HFF-Myc (cell line): ENCODE results near the gene MT1H.

ENCODE experiments used
- DNase-seq: peaks from one replicate; pipeline ENCODE4 v3.0.0-alpha.2; 2011; ENCODE audit warnings: low read depth; ENCODE audit errors: extremely low read depth
- H3K4me3 ChIP-seq: replicated peaks from 2 replicates; pipeline ENCODE4 v1.5.1; 2011; ENCODE audit warnings: low read depth, mild to moderate bottlenecking, control low read depth, low read length
- TF ChIP-seq, protein P1 (sequence below): IDR thresholded peaks from 2 replicates; pipeline ENCODE4 v1.5.1; 2012; ENCODE audit warnings: mild to moderate bottlenecking, low read depth, low read length, control low read depth; ENCODE audit errors: missing control alignments

Gene MT1H

DNA sequence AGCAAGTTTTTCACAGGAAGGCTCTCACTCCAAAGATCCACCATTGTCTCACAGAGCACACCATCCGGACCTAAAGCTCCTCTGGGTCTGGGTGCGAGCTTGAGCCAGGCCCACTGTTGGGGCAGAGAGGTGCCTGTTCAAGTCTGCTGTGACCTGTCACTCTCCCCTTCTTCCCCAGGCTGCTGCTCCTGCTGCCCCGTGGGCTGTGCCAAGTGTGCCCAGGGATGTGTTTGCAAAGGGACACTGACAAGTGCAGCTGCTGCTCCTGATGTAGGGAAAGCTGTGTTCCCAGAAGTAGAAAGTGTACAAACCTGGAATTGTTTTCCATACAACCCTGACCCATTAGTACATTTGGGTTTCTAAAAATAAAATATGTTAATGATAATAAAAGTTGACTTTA, 7.9 kb downstream of the MT1H start:
- DNase-seq: no peak
- no peak overlapping the region for H3K4me3 ChIP-seq
- TF ChIP-seq, protein P1, sequence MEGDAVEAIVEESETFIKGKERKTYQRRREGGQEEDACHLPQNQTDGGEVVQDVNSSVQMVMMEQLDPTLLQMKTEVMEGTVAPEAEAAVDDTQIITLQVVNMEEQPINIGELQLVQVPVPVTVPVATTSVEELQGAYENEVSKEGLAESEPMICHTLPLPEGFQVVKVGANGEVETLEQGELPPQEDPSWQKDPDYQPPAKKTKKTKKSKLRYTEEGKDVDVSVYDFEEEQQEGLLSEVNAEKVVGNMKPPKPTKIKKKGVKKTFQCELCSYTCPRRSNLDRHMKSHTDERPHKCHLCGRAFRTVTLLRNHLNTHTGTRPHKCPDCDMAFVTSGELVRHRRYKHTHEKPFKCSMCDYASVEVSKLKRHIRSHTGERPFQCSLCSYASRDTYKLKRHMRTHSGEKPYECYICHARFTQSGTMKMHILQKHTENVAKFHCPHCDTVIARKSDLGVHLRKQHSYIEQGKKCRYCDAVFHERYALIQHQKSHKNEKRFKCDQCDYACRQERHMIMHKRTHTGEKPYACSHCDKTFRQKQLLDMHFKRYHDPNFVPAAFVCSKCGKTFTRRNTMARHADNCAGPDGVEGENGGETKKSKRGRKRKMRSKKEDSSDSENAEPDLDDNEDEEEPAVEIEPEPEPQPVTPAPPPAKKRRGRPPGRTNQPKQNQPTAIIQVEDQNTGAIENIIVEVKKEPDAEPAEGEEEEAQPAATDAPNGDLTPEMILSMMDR: no peak

GRCh38 chr16:56679078-56679730, 9.6 kb downstream of the MT1H start:
- DNase-seq: no peak
- TF ChIP-seq, protein P1: no peak
- H3K4me3 ChIP-seq: no peak overlapping the region

DNA sequence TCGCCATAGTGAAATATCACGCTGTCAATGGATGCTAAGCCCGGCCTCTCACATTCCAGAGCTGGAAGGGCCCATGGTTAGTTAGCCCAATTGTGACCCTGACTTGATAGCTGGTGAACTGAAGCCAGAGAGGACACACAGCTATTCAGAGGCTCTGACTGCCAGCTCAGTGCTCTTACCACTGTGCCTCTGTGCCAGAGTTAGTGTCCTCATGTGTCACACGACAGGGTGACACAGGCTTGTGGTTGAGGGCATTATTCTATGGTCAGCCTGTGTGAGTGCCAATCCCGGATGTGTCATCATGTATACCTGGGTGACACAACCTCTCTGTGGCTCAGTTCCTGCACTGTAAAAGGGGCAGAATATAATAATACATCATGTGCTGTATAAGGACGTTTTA, 10.2 kb downstream of the MT1H start:
- no peak overlapping the region for H3K4me3 ChIP-seq
- no peak for DNase-seq
- TF ChIP-seq, protein P1: no peak

- TF ChIP-seq, protein P1: no peak
- H3K4me3 ChIP-seq: peak within 1 kb of the TSS; percentile 72
- DNase-seq: peak; percentile 55
Observed at GRCh38 chr16:56681939-56682702, 12.5 kb downstream of the MT1H start, which contains the start of gene MT1X. Gene MT1X (plus strand): TSS chr16:56682470. CDS start chr16:56682541, 71 bp downstream.

GRCh38 chr16:56682703-56683397, 13.2 kb downstream of the MT1H start:
- TF ChIP-seq, protein P1: no peak
- H3K4me3 ChIP-seq: peak overlapping the region; percentile 72
- no peak for DNase-seq

GRCh38 chr16:56683424-56684172, 14.0 kb downstream of the MT1H start:
- no peak for DNase-seq
- TF ChIP-seq, protein P1: no peak
- H3K4me3 ChIP-seq: peak overlapping the region; percentile 72
